GM23338 (cell line): ENCODE data around the gene CFL2. TPM values are rescaled to one million over a fixed set of nuclear protein-coding genes. Genes with fewer than 3 reads are reported as not detected.

Source experiments
- EZH2 ChIP-seq: fragments of 200-600 bp; sonication (generic); IDR thresholded peaks from one replicate; pipeline ENCODE4 v1.8.0; 2017; ENCODE audit warnings: antibody characterized with exemption, mild to moderate bottlenecking, low read depth; ENCODE audit not compliant: unreplicated experiment
- NANOG ChIP-seq: IDR thresholded peaks from 2 replicates; pipeline ENCODE4 v1.6.1; 2016; ENCODE audit warnings: antibody characterized with exemption, borderline replicate concordance
- STAT1 ChIP-seq: IDR thresholded peaks from one replicate; pipeline ENCODE4 v1.6.1; 2016; ENCODE audit warnings: antibody characterized with exemption; ENCODE audit not compliant: unreplicated experiment
- ZNF331 ChIP-seq: fragments of 250-450 bp; sonication (Bioruptor Pico); IDR thresholded peaks from 2 replicates; pipeline ENCODE4 v1.5.0; 2020; ENCODE audit warnings: low read depth, mild to moderate bottlenecking, moderate library complexity
- polyA plus RNA-seq: library from polyadenylated mRNA; unstranded; fragments of >200 nt; fragmentation: Nextera tagmentation; extraction: Ambion mirVana; gene quantifications from 2 replicates; pipeline ENCODE4 v1.2.1, GENCODE V29; 2016
- small RNA-seq: library from RNA; depleted of rRNA; stranded (forward); fragments of <200 nt; gene quantifications from one replicate; pipeline ENCODE3, GENCODE V24; 2014; ENCODE audit warnings: low replicate concordance
- total RNA-seq: library from RNA; depleted of rRNA; stranded (reverse); fragments of >200 nt; shearing (Covaris generic); gene quantifications from 2 replicates; pipeline ENCODE4 v1.2.3, GENCODE V29; 2014; rRNA removed
- TF ChIP-seq, protein P1 (sequence below), 2 experiments: fragments of 200-600 bp in 1 of 2; sonication (generic) in 1 of 2; conservative IDR thresholded peaks; 2 replicates each; pipeline versions ENCODE4 v1.5.1 to v1.6.1; 2016 to 2017; ENCODE audit warnings: antibody characterized with exemption in 2 of 2, low read depth in 2 of 2, mild to moderate bottlenecking in 2 of 2, moderate library complexity in 1 of 2

CFL2 gene
- total and polyA plus RNA-seq, 2 experiments from 2014 or later: 10.9 to 14.8 TPM

DNA sequence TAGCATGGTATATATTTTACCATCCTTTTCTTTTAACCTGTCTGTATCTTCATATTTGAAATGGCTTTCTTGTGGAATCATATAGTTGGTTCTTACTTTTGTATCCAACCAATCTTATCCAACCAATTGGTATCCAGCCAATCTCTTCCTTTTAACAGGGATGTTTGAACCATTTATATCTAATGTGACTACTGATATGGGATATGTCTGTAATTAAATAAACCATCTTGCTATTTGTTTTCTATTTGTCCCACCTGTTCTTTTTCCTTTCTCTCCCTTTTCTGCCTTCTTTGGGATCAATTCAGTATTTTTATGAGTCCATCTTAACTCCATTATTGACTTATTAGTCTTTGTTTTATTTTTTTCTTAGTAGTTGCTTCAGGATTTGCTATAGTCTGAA, 53.6 kb downstream of the CFL2 start (continued):
- TF ChIP-seq EZH2: no peak
- TF ChIP-seq STAT1: no peak
- no peak for TF ChIP-seq ZNF331 (CRISPR knock-in tag)
- no peak for TF ChIP-seq NANOG
- TF ChIP-seq, protein P1, sequence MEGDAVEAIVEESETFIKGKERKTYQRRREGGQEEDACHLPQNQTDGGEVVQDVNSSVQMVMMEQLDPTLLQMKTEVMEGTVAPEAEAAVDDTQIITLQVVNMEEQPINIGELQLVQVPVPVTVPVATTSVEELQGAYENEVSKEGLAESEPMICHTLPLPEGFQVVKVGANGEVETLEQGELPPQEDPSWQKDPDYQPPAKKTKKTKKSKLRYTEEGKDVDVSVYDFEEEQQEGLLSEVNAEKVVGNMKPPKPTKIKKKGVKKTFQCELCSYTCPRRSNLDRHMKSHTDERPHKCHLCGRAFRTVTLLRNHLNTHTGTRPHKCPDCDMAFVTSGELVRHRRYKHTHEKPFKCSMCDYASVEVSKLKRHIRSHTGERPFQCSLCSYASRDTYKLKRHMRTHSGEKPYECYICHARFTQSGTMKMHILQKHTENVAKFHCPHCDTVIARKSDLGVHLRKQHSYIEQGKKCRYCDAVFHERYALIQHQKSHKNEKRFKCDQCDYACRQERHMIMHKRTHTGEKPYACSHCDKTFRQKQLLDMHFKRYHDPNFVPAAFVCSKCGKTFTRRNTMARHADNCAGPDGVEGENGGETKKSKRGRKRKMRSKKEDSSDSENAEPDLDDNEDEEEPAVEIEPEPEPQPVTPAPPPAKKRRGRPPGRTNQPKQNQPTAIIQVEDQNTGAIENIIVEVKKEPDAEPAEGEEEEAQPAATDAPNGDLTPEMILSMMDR (conservative IDR thresholded peaks at IDR 0.05; ENCODE audit: low read depth in 2 of 2): no peak

Small RNA genes within 50 kb of the gene (small RNA-seq; reads per million reads assigned to genes)
- gene RNU6-1261P: not detected

Other genes starting within 250 kb of the CFL2 start
- gene EAPP, start 174.9 kb downstream of the CFL2 start, total RNA-seq: 25.0 and 31.6 TPM in 2 replicates
- 53.6 and 64.0 TPM in 2 replicates for gene EAPP, start 174.9 kb downstream of the CFL2 start, polyA plus RNA-seq
- 110 and 116 TPM in 2 replicates for gene SNX6, start 84.4 kb downstream of the CFL2 start, total RNA-seq
- gene SNX6, start 84.4 kb downstream of the CFL2 start, polyA plus RNA-seq: 128 and 157 TPM in 2 replicates
- gene BAZ1A, start 160.8 kb upstream of the CFL2 start, total RNA-seq: 21.8 and 24.2 TPM in 2 replicates
- 24.1 and 26.8 TPM in 2 replicates for gene BAZ1A, start 160.8 kb upstream of the CFL2 start, polyA plus RNA-seq